Transverse colon (tissue), 4 donors: Measurements from ENCODE around the gene VPS33A. TPM values are rescaled to one million over a fixed set of nuclear protein-coding genes. Genes with fewer than 3 reads are reported as not detected.

Source experiments
- DNase-seq: peaks from one replicate; pipeline ENCODE4 v3.0.0-alpha.2; 2019
- H3K27ac ChIP-seq, 4 donors: fragments of 200-600 bp; sonication (generic); 2 replicates each; pipeline ENCODE4 v1.5.1; 2016 to 2018; ENCODE audit warnings: inconsistent platforms in 4 of 4
- H3K27me3 ChIP-seq: fragments of 200-600 bp; sonication (generic); 2 replicates; pipeline ENCODE4 v1.5.1; 2017; ENCODE audit warnings: inconsistent platforms
- H3K36me3 ChIP-seq, 4 donors: fragments of 200-600 bp; sonication (generic); 2 replicates each; pipeline ENCODE4 v1.5.1; 2017 to 2019; ENCODE audit warnings: inconsistent platforms in 4 of 4
- H3K4me1 ChIP-seq, 4 donors: fragments of 200-600 bp; sonication (generic); 2 replicates each; pipeline ENCODE4 v1.5.1; 2017 to 2020; ENCODE audit warnings: inconsistent platforms in 4 of 4
- H3K4me3 ChIP-seq, 4 donors: fragments of 200-600 bp; sonication (generic); 1 replicate in 1 of 4; 2 replicates in 3 of 4; pipeline versions ENCODE4 v1.5.1 to v1.6.1; 2017 to 2019; ENCODE audit warnings: inconsistent platforms in 4 of 4
- H3K9me3 ChIP-seq, 2 donors: fragments of 200-600 bp; sonication (generic); 2 replicates each; pipeline ENCODE4 v1.5.1; 2017 to 2019; ENCODE audit warnings: inconsistent platforms in 2 of 2
- CTCF ChIP-seq, 5 experiments: fragments of 200-600 bp in 3 of 5; fragments of 450-650 bp in 2 of 5; sonication (generic) in 3 of 5; IDR thresholded peaks; 1 replicate in 2 of 5; 2 replicates in 3 of 5; pipeline ENCODE4 v1.5.1; 2016 to 2017; ENCODE audit warnings: antibody characterized with exemption in 5 of 5, inconsistent platforms in 3 of 5, mild to moderate bottlenecking in 2 of 5, moderate library complexity in 1 of 5
- EP300 ChIP-seq: sonication (generic); formaldehyde crosslinking; IDR thresholded peaks from one replicate; pipeline ENCODE4 v1.6.1; 2017; ENCODE audit warnings: antibody characterized with exemption, low read depth
- POLR2A ChIP-seq: fragments of 450-650 bp; IDR thresholded peaks from one replicate; pipeline ENCODE4 v1.6.1; 2016; ENCODE audit warnings: antibody characterized with exemption, mild to moderate bottlenecking, moderate library complexity
- POLR2AphosphoS5 ChIP-seq, 3 donors: sonication (generic); formaldehyde crosslinking; IDR thresholded peaks; one replicate each; pipeline ENCODE4 v1.6.1; 2016; ENCODE audit warnings: antibody characterized with exemption in 3 of 3
- WGBS, 2 donors: methylation state at CpG; one replicate each; pipeline ENCODE4 v1.1.5; 2018; ENCODE audit warnings: low coverage in 1 of 2; 5-methylcytosine and 5-hydroxymethylcytosine counted together
- in situ Hi-C, 4 donors: fragments of 200-750 bp; cut with MboI; loops; one replicate each; pipeline versions ENCODE4 v1.15.0 to v1.15.1; 2017; ENCODE audit warnings: low sequenced_read_pairs in 3 of 4, low pct_ligation_motif_present in 1 of 4, low pct_unique_long_range_greater_than_20kb in 1 of 4
- intact Hi-C: fragments of 100-400 bp; cut with DNase I; formaldehyde crosslinking; loops from one replicate; pipeline ENCODE4 v1.15.1; 2023; ENCODE audit warnings: low total_unique reads
- small RNA-seq, 4 donors: library from RNA; depleted of rRNA; stranded (forward); fragments of <200 nt; gene quantifications; one replicate each; pipeline ENCODE3, GENCODE V24; 2016
- total RNA-seq, 4 donors: library from RNA; depleted of rRNA; stranded (reverse); fragments of >200 nt; gene quantifications; one replicate each; pipeline ENCODE4 v1.1.0, GENCODE V29; 2016

The VPS33A gene
- total RNA-seq, 4 donors from 2014 or later = 2.2 to 18.7 (median 16.3) TPM

DNA sequence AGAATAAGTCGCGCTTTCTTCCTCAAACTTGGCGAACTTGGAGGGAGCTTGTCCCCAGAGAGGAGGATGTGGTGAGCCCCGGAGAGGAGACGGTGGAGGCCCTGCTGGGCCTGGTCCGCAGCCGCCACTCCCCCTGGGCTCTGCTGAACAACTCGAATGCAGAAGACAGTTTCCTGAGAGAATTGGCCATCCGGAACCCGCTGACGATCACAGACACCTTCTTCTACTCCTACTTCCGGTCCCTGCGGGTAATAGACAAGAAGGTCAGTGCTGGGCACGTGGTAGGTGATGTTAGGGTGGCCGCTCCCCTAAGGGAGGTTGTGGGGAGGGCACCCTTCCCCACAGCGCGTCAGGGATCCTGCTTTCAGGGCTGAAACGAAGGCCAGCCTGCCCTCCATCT, 81.8 kb downstream of the VPS33A start:
- DNase-seq = no peak
- TF ChIP-seq POLR2A = no peak
- TF ChIP-seq POLR2AphosphoS5 (IDR thresholded peaks at IDR 0.05) = no peak
- TF ChIP-seq EP300 = no peak
- intact Hi-C loops = no loop called here
- Histone ChIP-seq H3K27ac (no peak overlapping the region), H3K36me3 (no peaks in the 10 kb centered on the region), H3K27me3 (peaks cover 6% of the 10 kb centered on the region), H3K4me1 (peaks cover 5 to 9% (median 7%) of the 10 kb centered on the region in 4 donors), H3K4me3 (no peak overlapping the region), H3K9me3 (no peaks in the 10 kb centered on the region)
- 81 to 92% methylated on average over 2 to 18 of the region's 18 CpGs for WGBS, 2 donors
- in situ Hi-C loops = loop anchor here in 2 of 4 donors (10.0 to 25.0 kb wide), 2 partner anchors 50 to 272 kb away; partner anchors contain the start of gene CFAP251 (in 1 of the 2)

DNA sequence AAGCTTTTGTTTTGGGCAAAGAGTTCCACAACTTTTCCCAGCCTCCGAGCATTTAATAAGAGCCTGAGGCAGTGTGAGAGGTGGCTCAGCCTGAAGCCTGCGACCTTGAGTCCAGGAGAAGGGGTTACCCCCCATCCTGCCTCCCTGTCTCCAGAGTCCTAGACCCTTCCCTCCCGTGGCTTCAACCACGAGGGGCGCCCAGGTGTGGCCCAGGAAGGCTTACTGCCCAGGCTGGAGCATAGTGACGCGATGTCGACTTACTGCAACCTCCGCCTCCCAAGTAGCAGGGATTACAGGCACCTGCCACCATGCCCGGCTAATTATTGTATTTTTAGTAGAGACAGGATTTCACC, 82.7 kb downstream of the VPS33A start:
- Histone ChIP-seq H3K4me1 (peaks cover 5 to 9% (median 7%) of the 10 kb centered on the region in 4 donors), H3K27ac (no peak overlapping the region), H3K4me3 (peak overlapping the region in 3 of 4 donors; percentile 42 to 51 (median 51)), H3K36me3 (no peaks in the 10 kb centered on the region), H3K27me3 (peaks cover 6% of the 10 kb centered on the region), H3K9me3 (no peaks in the 10 kb centered on the region)
- intact Hi-C loops = no loop called here
- in situ Hi-C loops = loop anchor here in 2 of 4 donors (10.0 to 25.0 kb wide), 2 partner anchors 49 to 271 kb away; partner anchors contain the start of gene CFAP251 (in 1 of the 2)
- WGBS, 2 donors = 80% methylated on average over 10 of the region's 10 CpGs; no CpG with 5 or more reads in 1 of the 2 donors
- no peak for TF ChIP-seq POLR2A
- TF ChIP-seq POLR2AphosphoS5 (IDR thresholded peaks at IDR 0.05) = no peak
- TF ChIP-seq CTCF (IDR thresholded peaks at IDR 0.05) = no peak
- TF ChIP-seq EP300 = no peak
- DNase-seq = no peak

- H3K9me3 ChIP-seq = no peaks in the 10 kb centered on the region
- no peak for TF ChIP-seq CTCF (IDR thresholded peaks at IDR 0.05)
- TF ChIP-seq POLR2A = no peak
- TF ChIP-seq EP300 = no peak
- TF ChIP-seq POLR2AphosphoS5 (IDR thresholded peaks at IDR 0.05) = no peak
- intact Hi-C loops (no loop called here), in situ Hi-C loops (loop anchor here in 2 of 4 donors (10.0 to 25.0 kb wide), 2 partner anchors 48 to 271 kb away; partner anchors contain the start of gene CFAP251 (in 1 of the 2))
- no peak within 1 kb of the TSS for H3K27ac ChIP-seq
- 5% methylated on average over 48 of the region's 63 CpGs; no CpG with 5 or more reads in 1 of the 2 donors for WGBS, 2 donors
- peaks cover 6% of the 10 kb centered on the region for H3K27me3 ChIP-seq
- H3K36me3 ChIP-seq = no peaks in the 10 kb centered on the region
- H3K4me1 ChIP-seq = peaks cover 5 to 9% (median 7%) of the 10 kb centered on the region in 4 donors
- H3K4me3 ChIP-seq = peak within 1 kb of the TSS; percentile 21 to 51 (median 46)
- DNase-seq = peak; percentile 41
These were observed 83.3 kb downstream of the VPS33A start, which contains the start of gene LRRC43 for GRCh38 chr12:122182887-122183587. Gene LRRC43, plus strand, starts transcription at chr12:122183123. Its CDS starts 22 bp downstream, at chr12:122183145.

Small RNA genes lying within 50 kb of the gene (small RNA-seq; reads per million reads assigned to genes)
- gene DIABLO = 0.35 to 0.83 (median 0.62) reads per million in 4 donors

Other genes starting within 250 kb of the VPS33A start
- gene BCL7A, start 244.6 kb downstream of the VPS33A start, total RNA-seq = 1 to 10 TPM in 3 of 4 donors, under 1 TPM in 1; 0.75 to 6.8 (median 6.3) TPM
- 100 to 1,000 TPM in 3 of 4 donors, 10 to 100 TPM in 1; 99.5 to 302 (median 151) TPM for gene MLXIP, start 187.7 kb downstream of the VPS33A start, total RNA-seq
- gene IL31, start 92.3 kb downstream of the VPS33A start, total RNA-seq = not detected
- under 1 TPM in 1 of 4 donors, not detected in 3; 0.64 TPM for gene LRRC43, start 83.4 kb downstream of the VPS33A start, total RNA-seq
- gene B3GNT4, start 62.8 kb downstream of the VPS33A start, total RNA-seq = 1 to 10 TPM in 1 of 4 donors, not detected in 3; 1.3 TPM
- gene DIABLO, start 40.4 kb downstream of the VPS33A start, total RNA-seq = 100 to 1,000 TPM in 1 of 4 donors, 10 to 100 TPM in 3; 10.5 to 121 (median 54.3) TPM
- 100 to 1,000 TPM in 1 of 4 donors, 10 to 100 TPM in 3; 49.2 to 111 (median 88.6) TPM for gene CLIP1, start 156.2 kb upstream of the VPS33A start, total RNA-seq
- gene ZCCHC8, start 234.4 kb upstream of the VPS33A start, total RNA-seq = 10 to 100 TPM; 15.9 to 28.4 (median 19.9) TPM